H4 (cell line): ENCODE measurements around the gene GPR42. TPM values are rescaled to one million over a fixed set of nuclear protein-coding genes. Genes with fewer than 3 reads are reported as not detected.
"Not testable (repeated sequence)": the region's sequence is repeated elsewhere in the genome, so short reads cannot be mapped to it uniquely, and the experiment has no call there.

Source experiments
- DNase-seq: peaks from one replicate; pipeline ENCODE4 v3.0.0-alpha.2; 2015; ENCODE audit warnings: low spot score
- total RNA-seq: library from RNA; depleted of rRNA; stranded (reverse); fragments of >200 nt; shearing (Covaris generic); gene quantifications from 2 replicates; pipeline ENCODE4 v1.2.3, GENCODE V29; 2014

Gene GPR42
- total RNA-seq, 1 experiment from 2014 or later, result 0.21 TPM

DNA sequence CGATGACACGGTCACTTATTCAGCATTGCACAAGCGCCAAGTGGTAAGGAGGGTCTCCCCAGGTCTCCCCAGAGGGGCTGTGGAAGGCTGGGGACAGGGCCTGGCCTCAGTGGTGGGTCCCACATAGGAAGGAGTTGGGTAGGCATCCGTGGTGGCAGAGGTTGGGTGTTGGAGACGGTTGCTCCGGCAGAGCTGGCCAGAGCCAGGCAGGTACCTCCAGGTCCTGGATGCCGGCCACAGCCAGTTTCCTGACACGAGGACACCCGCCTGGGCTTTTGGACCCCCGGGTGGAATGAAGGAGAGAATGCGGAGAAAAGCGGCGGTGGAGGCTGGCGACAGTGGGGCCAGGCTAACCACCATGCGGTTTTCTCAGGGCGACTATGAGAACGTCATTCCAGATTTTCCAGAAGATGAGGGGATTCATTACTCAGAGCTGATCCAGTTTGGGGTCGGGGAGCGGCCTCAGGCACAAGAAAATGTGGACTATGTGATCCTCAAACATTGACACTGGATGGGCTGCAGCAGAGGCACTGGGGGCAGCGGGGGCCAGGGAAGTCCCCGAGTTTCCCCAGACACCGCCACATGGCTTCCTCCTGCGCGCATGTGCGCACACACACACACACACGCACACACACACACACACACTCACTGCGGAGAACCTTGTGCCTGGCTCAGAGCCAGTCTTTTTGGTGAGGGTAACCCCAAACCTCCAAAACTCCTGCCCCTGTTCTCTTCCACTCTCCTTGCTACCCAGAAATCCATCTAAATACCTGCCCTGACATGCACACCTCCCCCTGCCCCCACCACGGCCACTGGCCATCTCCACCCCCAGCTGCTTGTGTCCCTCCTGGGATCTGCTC is 24.4 kb upstream of the GPR42 start:
- DNase-seq, result peak; percentile 8

DNA sequence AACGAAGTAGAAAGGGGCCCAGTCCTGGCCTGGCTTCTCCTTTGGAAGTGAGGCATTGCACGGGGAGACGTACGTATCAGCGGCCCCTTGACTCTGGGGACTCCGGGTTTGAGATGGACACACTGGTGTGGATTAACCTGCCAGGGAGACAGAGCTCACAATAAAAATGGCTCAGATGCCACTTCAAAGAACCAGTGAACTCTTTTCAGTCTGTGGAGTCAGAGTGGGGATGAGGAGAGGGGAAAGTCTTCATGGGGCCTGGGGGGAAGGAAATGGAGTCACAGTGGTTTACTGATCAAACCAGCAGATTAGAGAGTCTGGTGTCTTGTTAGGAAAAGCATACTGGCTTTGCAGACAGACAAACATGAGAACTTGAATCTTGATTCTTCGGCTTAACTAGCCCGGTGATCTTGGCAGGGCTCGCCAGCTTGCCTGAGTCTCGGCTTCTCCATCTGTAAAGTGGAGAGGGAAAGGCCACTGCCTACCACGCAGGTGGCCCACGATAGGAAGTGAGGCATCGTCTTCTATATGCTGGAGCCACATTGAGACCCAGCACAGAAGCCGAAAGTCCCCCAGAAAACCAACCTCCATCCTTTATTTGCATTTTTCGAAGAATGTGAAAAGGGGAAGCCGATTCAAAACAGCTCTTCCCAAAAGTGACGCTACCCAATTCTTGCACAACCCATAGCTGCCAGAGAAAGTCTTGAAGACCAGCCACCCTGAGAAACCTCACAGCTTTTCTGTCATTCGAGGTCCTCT is 23.5 kb upstream of the GPR42 start, which contains the start of gene FFAR1:
TSS of gene FFAR1 (plus strand) at position 732 of the 759 bp plus-strand sequence. CDS start 3,650 bp downstream, outside the sequence.
- DNase-seq, result peak; percentile 4

DNA sequence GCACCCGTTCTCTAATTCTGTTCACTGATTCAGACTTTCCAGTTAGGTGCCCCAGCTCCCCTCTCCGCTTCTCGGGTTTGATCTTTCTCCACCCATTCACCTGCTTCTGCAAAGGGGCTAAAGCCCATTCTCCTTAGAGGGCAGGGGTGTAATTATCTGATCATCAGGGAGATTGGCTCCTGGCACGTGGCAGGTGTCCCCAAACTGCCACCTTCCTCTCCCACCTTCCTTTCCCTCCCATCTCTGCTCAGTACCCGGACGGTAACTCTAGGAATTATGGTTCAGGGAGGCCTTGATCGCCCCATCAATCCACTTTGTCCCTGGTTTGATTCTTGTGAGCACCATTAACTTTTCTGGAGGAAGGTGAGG is 23.0 kb upstream of the GPR42 start:
- DNase-seq, result peak; percentile 5

DNA sequence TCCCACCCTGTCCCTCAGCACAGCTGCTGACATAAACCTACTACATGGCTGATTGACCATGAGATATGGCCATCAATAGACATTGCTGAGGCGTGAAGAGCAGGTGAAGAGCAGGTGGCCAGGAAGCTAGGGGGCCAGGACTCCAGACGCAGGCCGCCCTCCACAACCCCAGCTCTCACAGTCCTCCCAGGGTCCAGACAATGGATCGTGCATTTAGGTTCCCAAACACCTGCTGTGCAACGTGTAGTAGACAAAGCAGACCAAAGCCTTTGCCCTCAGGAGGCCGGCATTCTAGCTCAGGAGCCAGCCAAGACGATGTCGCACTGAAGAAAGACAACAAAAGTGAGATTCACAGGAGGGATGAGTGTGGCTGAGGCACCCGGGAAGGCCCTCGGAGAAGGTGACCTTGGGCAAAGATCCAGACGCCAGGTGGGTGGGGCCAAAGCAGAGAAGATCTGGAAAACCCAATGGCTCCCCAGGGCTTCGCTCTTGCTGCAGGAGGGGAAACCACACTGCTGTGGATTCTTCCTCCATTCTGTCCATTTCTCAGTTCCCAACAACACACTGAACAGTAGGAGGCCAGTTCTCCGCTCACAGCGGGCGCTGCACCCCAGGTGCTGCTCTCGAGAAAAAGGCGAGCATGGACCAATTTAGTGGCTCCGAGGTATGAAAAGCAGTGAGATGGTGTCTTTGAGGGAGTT is 21.8 kb upstream of the GPR42 start:
- peak; percentile 7 for DNase-seq

DNA sequence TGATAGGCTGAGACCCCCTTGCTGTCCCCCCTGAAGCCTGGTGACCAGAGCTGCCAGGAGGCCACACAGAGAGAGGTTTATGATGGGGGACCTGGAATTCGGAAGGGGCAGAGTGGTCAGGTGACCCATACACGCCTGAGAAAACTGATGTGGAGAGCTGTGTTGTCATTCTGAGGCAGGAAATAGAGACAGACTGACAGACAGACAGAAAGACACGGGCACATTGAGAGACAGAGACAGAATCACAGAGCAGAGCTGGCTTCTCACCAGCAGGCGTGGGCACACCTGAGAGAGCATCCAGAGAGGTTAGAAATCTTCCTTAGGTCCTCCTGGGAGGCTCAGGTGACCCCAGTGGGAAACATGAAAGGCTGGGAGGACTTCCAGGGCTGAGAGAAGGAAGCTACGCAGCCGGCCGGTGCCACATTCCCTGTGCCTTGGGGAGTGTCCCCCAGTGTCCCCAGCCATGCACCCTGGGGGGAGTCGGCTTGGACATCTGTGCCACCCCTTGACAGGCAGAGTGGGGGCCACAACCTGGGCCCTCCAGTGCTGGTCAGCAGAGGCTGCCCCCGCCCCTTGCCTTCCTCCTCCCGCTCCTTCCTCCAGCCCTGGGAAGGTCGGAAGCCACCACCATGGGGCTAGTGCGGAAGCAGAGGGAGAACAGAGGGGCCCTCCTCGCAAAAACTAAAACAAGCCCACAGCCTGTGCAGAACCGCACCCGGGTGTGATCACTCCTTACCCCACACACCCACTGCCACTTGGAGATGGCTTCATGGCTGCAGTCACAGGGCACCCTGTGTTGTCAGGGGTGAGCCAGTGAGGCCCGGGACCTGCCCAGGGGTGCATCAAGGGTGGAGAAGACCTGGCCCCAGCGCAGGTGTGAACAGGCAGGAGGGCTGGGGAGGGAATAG is 21.0 kb upstream of the GPR42 start:
- DNase-seq, result peak; percentile 10

DNA sequence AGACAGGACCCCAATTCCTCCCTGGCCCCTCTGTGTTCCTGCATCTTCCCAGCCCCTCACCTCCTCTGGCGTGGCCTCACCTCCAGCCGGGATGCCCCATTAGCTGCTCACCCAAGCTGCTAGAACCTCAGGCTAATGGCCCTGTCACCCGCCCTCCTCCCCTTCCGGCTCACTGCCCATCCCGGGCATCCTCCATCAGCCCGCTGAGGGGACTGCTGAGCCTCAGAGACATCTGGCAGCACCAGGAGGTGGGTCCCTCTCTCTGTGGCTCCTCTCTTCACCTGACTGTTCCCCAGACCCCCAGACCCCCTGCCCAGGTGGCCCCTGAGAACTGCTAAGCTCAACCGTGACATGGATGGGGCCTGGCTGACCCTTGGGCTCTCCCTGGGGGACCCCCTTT is 20.3 kb upstream of the GPR42 start:
- DNase-seq, result peak; percentile 5

DNA sequence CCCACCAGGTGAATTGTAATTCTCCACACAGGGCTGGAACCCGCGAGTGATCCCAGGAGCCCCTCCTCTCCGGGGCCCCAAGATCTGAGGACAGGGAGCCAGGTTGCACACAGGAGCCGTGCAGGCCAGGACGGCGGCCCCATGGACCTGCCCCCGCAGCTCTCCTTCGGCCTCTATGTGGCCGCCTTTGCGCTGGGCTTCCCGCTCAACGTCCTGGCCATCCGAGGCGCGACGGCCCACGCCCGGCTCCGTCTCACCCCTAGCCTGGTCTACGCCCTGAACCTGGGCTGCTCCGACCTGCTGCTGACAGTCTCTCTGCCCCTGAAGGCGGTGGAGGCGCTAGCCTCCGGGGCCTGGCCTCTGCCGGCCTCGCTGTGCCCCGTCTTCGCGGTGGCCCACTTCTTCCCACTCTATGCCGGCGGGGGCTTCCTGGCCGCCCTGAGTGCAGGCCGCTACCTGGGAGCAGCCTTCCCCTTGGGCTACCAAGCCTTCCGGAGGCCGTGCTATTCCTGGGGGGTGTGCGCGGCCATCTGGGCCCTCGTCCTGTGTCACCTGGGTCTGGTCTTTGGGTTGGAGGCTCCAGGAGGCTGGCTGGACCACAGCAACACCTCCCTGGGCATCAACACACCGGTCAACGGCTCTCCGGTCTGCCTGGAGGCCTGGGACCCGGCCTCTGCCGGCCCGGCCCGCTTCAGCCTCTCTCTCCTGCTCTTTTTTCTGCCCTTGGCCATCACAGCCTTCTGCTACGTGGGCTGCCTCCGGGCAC is 19.3 kb upstream of the GPR42 start:
- DNase-seq, result peak; percentile 2

DNA sequence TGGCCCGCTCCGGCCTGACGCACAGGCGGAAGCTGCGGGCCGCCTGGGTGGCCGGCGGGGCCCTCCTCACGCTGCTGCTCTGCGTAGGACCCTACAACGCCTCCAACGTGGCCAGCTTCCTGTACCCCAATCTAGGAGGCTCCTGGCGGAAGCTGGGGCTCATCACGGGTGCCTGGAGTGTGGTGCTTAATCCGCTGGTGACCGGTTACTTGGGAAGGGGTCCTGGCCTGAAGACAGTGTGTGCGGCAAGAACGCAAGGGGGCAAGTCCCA is 18.8 kb upstream of the GPR42 start:
- DNase-seq, result no peak

DNA sequence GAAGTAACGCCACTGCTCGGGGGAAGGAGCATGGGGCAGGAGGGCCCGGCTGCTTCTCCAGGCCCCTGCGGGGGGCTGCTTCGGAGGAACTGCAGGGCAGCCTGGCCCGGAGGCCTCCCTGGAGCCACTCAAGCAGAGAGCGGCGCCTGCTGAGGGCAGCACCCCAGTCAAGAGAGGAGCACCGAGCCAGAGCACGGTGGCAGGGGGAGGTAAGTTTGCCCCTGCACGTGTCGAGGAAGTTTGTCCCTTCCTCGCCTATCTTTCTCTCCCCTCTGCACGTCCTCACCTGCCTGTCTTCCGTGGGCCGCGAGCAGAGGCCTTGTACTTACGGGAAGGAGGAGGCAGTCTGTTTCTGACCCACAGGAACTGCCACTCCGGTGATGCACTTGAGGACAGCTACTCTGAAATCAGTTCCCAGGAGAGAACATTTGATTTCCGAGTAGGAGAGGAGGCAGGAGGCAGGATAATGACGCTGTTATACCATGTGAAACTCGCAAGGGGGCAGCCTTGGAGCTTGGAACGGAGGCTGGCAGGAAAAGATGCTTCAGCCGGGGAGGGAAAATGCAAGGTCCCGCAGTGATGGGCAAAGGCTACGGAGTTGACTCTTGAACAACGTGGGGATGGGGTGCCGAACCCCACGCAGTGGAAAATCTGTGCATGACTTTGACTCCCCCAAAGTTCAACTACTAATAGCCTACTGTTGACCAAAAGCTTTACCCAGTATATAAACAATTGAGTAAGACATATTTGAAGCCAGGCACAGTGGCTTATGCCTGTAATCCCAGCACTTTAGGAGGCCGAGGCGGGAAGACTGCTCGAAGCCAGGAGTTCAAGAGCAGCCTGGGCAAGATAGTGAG is 18.2 kb upstream of the GPR42 start:
- DNase-seq, result peak; percentile 81

DNA sequence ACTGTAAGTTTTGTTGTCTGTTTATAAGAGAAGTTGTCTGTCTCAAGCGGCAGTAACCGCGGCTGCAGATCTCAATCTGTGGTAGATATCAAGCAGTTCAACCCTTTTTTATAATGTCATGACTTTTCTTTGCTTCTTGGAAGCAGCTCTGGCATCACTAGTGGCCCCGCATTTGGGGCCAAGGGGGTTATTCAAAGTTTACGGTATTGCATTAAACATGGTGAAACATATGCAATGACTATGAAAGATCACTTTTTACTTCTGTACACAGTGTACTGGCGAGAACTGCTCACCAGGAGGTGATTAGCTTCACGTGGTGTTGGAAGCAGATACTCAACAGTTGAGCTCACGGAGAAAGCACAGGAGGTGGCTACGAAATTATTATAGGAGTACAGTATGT is 17.2 kb upstream of the GPR42 start:
- DNase-seq, result peak; percentile 15

DNA sequence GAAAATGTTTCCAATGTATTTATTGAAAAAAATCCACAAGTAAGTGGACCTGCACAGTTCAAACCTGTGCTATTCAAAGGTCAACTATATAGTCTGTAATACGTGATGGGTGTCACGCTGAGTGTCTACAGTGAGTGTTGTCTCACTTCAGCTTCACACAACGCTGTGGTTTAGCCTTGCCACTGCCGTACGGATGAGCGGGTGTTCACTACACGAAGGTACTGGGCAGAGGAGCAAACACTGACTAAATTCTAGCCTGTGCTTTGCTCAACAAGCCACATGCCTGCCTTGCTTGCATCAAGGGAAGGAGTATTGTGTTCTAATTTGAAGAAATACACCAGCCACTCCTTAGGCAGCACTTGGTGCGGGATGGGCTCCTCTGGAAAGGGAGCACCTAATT is 16.0 kb upstream of the GPR42 start:
- peak; percentile 6 for DNase-seq

DNA sequence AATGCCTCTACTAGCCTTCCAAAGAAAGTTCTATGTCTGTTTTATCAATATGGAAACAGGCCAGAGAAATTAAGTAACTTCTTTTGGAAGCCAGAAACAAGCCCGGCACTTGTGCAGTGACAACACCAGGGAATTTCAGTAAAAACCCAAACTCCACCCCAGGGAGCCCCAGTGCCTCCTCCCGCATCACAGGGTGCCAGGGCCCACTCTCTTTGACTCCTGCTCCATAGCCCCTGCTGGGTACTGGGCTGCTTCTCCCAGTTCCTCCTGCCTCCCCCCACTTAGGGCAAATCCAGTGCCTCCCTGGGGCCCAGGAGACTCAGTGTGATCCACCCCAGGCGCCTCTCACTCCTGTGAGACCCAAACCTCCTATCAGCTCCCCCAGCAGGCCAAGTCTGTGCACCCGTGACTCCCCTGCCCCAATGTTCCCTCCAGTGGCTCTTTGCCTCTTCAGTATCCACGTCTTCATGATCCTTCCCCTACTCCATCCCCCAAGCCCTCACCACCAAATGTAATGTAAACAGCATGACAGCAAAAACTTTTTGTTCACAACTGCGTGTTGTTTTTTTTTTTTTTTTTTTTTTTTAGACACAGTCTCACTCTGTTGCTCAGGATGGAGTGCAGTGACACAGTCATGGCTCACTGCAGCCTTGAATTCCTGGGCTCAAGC is 14.9 kb upstream of the GPR42 start:
- DNase-seq, result peak; percentile 25

DNA sequence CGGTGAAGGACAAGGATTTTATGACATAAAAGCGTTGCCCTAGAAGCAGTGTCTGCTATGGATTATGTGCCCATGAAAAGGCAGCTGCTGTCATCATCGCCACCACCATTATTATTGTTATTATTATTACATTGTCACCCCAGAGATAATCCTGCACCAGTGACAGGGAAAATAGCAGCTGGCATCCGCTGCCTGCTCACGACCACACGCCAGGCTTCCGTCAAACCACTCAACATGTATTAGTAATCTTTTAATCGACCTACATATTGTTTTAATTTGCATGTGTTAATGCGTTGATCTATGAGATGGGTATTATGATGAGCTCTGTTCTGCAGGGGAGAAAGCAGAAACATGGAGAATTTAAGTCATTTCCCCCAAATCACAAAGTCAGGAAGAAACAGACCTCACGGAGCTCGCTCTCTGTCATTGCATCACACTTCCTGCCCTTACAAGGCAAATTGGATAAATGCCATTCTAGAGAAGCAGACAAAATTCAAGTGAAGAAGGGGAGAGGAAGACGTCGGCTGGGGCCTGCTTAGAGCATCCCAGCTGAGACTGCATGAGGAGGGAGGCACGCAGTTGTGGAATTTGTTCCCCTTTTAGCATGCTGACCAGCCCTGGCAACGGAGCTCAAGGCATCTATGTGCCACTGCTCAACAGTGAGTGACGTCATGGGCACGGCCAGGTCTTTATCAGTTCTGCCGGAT is 12.8 kb upstream of the GPR42 start, which contains the start of gene FFAR3:
TSS of gene FFAR3 (plus strand) at position 594 of the 707 bp plus-strand sequence. CDS start 431 bp downstream, outside the sequence.
- peak; percentile 56 for DNase-seq

DNA sequence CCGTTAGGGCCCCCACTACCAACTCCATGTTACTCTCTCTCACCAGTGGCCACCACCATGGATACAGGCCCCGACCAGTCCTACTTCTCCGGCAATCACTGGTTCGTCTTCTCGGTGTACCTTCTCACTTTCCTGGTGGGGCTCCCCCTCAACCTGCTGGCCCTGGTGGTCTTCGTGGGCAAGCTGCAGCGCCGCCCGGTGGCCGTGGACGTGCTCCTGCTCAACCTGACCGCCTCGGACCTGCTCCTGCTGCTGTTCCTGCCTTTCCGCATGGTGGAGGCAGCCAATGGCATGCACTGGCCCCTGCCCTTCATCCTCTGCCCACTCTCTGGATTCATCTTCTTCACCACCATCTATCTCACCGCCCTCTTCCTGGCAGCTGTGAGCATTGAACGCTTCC is 12.0 kb upstream of the GPR42 start:
- DNase-seq, result not testable (repeated sequence)

DNA sequence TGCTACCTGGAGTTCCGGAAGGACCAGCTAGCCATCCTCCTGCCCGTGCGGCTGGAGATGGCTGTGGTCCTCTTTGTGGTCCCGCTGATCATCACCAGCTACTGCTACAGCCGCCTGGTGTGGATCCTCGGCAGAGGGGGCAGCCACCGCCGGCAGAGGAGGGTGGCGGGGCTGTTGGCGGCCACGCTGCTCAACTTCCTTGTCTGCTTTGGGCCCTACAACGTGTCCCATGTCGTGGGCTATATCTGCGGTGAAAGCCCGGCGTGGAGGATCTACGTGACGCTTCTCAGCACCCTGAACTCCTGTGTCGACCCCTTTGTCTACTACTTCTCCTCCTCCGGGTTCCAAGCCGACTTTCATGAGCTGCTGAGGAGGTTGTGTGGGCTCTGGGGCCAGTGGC is 11.5 kb upstream of the GPR42 start:
- DNase-seq, result not testable (repeated sequence)

DNA sequence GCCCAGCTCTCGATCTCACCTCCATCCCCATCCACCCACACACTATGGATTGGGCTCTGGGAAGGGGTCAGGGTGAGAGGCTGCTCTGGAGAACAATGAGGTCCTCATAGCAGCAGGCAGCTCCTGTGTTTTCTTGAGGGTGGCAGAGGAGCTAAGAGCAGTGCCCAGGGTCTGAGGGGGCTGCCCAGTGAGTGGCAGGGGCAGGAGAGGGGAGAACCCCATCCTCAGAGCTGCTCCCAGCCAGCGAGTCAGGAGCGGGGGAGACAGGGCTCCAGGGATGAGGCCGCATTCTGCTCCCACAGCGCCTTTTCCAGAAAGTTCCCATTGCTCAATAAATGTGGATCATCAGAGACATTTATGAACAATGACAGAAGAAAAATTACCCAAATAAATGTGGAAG is 10.8 kb upstream of the GPR42 start:
- DNase-seq, result not testable (repeated sequence)

DNA sequence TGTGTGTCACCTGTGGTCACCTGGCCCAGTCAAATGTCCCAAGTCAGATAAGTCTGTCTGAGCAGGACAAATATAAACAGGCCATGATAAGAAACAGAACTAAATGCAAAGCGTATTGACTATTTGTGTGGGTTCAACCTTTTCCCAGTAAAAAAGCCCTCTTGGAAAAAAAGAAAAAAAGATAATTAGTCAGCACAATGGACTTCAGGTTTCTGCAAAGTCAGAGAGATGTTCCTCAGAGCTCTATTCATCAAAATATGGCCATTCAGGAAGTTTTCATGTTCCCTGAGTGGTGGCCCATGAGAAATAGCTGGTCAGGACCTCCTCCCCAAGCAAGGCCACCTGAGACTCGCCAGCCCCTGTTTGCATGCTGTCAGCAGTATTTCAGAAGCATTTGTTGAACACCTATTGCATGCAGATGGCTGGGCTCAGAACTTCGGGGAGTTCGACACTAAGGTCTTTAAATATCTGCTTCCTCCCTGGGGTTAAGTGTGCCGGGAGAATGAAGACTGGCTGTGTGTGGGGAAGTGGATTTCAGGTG is 9.9 kb upstream of the GPR42 start:
- DNase-seq, result no peak
